ENCODE measurements around the gene HSFX2.
"Not testable (repeated sequence)": the region's sequence is repeated elsewhere in the genome, so short reads cannot be mapped to it uniquely, and the experiment has no call there.

HSFX2 gene

DNA sequence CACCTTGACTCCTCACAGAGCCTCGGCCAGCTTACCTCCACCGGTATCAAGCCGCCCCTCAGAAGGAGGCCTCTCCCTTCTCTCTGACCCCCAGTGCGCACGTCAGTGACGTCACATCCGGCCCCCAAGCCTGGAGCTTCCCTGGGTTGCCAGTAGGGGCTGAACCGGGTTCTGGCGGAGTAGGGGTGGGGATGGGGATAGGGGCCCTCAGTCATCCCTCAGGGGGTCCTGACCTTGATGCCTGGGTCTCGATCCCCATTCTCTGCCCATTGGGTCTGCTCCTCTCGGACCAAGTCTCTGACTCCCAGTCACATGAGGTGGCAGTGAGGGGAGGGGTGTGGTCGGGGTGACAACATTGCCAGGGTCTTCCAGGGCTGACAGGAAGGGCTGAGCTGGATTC, 7.8 kb downstream of the HSFX2 start, which contains the start of gene MAGEA9B:
MAGEA9B (minus strand) TSS at position 101 of the 400 bp plus-strand sequence. CDS start 4,280 bp downstream, outside the sequence.
- DNase-seq (ENCODE audit: low read depth) = not testable (repeated sequence)

GRCh38 chrX:149585631-149586030, 9.5 kb downstream of the HSFX2 start:
- not testable (repeated sequence) for DNase-seq (ENCODE audit: low read depth)

- not testable (repeated sequence) for DNase-seq (ENCODE audit: low read depth)
Observed at GRCh38 chrX:149573456-149573855, 21.7 kb downstream of the HSFX2 start.

DNA sequence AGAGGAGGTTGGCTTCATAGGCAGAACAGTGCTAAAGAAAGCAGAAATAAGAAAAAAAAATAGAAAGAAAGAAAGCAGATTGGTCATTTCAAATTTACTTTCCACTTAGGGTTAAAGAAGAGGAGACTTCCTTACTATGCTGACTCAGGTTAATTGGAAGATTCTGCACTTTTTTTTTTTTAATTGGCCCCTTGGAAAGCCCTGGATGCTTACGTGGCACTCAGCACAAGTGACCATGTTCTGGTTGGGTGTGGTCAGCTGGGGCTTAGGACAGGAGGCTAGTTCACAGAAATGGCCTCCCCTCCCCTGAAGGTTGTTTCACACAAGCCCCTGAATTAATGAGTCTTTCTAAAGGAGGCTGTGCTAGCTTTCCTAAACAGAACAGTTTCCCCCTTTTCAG, 22.4 kb downstream of the HSFX2 start:
- no peak for DNase-seq (ENCODE audit: low read depth)

DNA sequence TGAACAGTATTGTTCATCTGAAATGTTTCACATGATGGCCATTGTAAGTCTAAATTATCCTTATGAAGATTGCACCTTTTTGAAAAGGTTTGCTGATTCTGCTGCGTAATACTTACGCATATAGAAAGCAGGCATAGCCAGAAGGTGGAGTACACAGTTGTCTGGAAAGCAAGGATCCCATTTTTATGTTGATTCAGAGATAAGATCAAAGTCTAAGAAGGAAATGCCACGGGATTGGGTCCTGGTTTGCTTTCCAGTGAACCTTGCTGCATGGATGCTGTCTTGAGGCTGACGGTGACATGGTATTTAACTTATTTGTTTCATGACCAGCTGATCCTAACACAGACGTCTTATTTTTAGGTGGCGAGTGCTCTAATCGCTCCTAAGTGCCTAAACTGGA, 23.3 kb downstream of the HSFX2 start:
- no peak for DNase-seq (ENCODE audit: low read depth)

DNA sequence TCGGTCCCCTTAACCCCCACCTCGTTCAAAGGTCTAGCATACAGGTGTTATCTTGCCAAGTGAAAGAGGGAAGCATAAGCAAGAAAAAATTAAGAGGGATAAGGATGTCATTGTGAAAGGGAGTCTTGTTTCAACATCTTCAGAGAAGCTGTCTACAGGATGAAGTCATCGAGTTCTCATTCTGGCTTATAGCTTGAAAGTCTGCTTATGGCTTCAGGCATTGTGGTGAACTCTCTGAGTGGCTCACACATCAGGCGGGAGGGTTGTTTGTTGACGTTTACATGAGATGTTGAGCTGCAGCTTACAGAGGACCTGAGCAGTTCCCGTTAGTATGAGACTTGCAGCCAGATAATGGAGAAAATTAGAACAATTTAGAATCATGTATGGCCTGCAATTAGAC, 24.4 kb downstream of the HSFX2 start:
- peak; percentile 30 for DNase-seq (ENCODE audit: low read depth)

DNA sequence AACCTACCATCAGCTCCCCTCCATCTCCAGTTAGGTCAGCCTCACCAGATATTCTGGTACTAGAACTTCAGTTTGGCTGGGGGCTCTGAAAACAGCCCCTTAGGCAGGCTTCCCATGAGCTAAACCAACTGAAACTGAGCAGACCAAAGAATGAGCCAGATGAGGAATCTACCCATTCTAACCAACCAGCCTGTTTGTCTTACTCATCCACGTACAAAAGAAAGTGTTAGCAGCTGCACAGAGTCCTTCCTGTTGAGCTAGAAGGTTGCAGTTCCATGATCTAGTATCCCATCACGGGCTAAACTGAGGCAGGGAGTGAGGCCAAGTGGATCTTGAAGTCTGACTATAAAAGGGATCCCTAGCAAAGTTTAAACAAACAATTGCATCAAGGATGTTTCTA, 25.3 kb downstream of the HSFX2 start:
- no peak for DNase-seq (ENCODE audit: low read depth)

GRCh38 chrX:149568701-149569296, 26.3 kb downstream of the HSFX2 start:
- no peak for DNase-seq (ENCODE audit: low read depth)

GRCh38 chrX:149567621-149568417, 27.3 kb downstream of the HSFX2 start:
- no peak for DNase-seq (ENCODE audit: low read depth)

- DNase-seq (ENCODE audit: low read depth) = no peak
Observed at GRCh38 chrX:149563359-149563758, 31.8 kb downstream of the HSFX2 start.

GRCh38 chrX:149555251-149555650, 39.9 kb downstream of the HSFX2 start:
- DNase-seq (ENCODE audit: low read depth) = not testable (repeated sequence)

DNA sequence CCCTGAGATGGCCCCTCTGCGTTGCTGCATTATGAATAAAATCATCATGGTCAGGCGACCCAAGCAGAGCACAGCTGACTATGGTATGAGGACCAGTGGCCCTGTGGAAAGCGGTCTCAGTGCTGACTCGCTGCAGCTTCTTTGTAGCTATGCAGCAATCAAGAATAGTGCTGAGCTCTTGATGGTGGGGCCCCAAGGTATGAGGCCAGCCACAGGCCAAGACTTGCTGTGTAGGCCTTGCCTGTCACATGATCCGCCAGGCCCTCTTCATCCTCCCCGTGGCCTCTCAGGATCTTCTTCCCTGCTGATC, 43.2 kb downstream of the HSFX2 start:
- not testable (repeated sequence) for DNase-seq (ENCODE audit: low read depth)

DNA sequence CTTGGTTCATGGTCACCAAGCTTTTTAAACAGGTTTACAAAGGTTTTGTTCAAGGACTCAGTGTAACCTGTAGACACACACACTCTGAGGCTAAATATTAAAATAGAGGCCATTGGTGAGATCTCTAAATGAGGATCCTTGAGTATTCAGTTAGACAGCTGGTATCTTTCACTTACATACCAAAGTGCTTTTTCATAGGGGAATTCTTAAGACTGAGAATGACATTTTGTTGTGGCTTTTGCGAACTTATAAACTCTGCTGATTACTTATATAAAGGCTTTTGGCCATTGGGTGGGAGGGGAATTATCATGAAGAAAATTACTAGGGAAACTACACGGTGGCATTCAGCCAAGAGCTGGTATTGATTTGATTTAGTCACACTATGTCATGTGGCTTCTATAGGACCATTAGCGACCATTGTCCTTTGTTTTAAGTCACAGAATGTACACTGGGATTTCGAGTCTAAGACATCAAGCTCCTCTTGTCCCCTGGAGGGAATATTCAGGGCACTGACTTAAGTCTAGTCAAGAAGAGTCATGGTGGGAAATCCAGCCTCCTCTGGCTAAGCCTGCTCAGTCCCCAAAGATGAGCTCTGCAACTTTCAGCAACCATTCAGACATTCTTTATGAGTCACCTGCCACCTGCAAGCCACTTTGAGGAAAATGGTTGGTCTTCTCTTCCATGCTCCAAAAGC, 43.7 kb downstream of the HSFX2 start:
- DNase-seq (ENCODE audit: low read depth) = not testable (repeated sequence)

DNA sequence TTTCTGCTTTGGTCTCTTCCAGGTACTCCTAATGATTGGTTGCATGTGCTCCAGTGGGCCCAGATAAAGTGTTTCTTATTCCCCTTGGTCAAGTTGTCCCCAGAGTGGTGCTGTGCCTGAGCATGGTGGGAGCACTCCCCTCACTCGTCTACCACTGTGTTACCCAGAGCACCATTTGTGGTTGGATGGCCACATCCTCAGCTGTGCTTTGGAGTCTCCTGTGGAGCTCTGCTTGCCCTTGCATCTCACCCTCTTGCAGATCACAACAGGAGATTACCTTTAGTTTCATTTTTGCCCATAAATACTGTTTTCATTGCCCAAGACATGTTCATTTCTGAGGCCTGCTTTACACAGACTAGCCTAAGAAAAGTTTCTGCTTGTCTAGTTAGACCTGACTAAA, 44.7 kb downstream of the HSFX2 start:
- DNase-seq (ENCODE audit: low read depth) = not testable (repeated sequence)

DNA sequence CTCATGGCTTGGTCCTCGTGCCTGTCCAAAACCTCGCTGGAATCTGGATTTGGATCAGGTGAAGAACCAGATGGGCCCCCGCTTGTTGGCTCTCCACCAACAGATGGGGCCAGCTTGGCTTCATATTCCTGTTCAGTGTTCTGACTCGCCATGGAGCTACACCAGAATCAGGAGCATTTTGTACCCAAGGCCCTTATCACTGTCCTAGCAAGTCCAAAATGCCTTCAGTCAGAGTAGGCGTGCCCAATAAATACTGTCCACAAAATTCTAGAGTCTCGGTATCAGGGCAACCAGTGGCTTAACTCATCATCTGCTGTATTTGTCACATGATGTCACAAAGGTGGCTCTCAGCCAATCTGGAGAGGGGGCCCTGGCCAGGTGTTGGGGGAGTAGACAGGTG, 45.4 kb downstream of the HSFX2 start, which contains the start of gene HSFX3:
HSFX3 (minus strand) TSS at position 224 of the 400 bp plus-strand sequence; CDS start at position 152, 72 bp downstream.
- DNase-seq (ENCODE audit: low read depth) = not testable (repeated sequence)

GRCh38 chrX:149547782-149548181, 47.3 kb downstream of the HSFX2 start:
- not testable (repeated sequence) for DNase-seq (ENCODE audit: low read depth)

GRCh38 chrX:149546962-149547361, 48.2 kb downstream of the HSFX2 start:
- DNase-seq (ENCODE audit: low read depth) = not testable (repeated sequence)

DNA sequence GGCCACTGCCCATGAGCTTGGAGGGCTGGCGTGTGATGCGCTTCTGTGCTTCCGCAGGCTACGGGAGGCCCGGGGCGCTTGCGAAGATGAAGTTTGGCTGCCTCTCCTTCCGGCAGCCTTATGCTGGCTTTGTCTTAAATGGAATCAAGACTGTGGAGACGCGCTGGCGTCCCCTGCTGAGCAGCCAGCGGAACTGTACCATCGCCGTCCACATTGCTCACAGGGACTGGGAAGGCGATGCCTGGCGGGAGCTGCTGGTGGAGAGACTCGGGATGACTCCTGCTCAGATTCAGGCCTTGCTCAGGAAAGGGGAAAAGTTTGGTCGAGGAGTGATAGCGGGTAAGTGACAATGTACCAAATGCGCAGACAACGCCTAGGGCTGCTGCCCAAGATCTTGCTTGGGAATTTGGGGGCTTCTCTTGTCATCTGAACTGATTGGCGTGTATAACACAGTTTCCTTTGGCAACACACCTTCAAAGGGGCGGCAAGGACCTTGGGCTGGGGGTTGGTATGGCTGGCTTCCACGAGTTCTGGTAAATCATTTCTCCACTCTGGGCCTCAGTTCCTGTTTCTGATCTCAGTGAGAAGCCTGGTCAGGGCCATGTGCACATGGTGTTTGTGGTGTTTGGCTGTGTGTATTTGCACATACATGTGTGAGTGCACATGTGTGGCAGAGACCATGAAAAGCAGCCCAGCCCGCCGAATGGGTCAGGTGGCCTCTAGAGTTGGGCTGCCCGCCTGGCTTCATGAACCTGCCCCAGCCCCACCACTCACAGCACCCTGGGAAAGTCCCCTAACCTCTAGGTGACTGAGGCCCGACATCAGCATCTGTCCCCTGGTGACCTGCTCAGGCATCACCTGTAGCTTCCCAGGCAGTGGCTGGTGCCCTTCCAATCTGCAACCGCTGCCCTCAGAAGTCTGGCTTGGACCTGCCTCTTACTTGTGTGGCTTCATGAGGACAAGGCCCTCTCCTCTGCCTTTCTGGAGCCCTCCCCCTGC, 49.3 kb downstream of the HSFX2 start:
- DNase-seq (ENCODE audit: low read depth) = not testable (repeated sequence)

All from non-pigmented ciliary epithelial cell (primary cell).